SK-N-DZ (cell line): ENCODE measurements around the gene AMDHD1. TPM values are rescaled to one million over a fixed set of nuclear protein-coding genes. Genes with fewer than 3 reads are reported as not detected.

Experiments
- DNase-seq: peaks from one replicate; pipeline ENCODE4 v3.0.0-alpha.2; 2015; ENCODE audit warnings: low spot score
- polyA plus RNA-seq, 2 experiments: library from polyadenylated mRNA; depleted of rRNA; stranded (reverse); fragments of >200 nt; gene quantifications; 2 replicates each; pipeline ENCODE4 v1.2.3, GENCODE V29; 2014

The AMDHD1 gene
- polyA plus RNA-seq (2014; cell fraction: cytosol; rRNA removed) = 0.26 and 0.48 TPM in 2 replicates
- polyA plus RNA-seq (2014; cell fraction: nucleus; rRNA removed) = not detected in 2 replicates

- peak; percentile 60 for DNase-seq
Measured at GRCh38 chr12:95943330-95943842, at the start of gene AMDHD1. AMDHD1 (plus strand) TSS chr12:95943331; CDS start chr12:95943399, 68 bp downstream.

- DNase-seq = no peak
Measured at GRCh38 chr12:95896846-95897245, 46.3 kb upstream of the AMDHD1 start.

GRCh38 chr12:95898081-95898480 lies 45.0 kb upstream of the AMDHD1 start:
- DNase-seq = no peak

- DNase-seq = no peak
Measured at GRCh38 chr12:95908573-95908972, 34.6 kb upstream of the AMDHD1 start.

- DNase-seq = no peak
Measured at GRCh38 chr12:95909871-95910270, 33.3 kb upstream of the AMDHD1 start.

GRCh38 chr12:95918194-95918993 lies 24.7 kb upstream of the AMDHD1 start:
- DNase-seq = peak; percentile 43

- DNase-seq = no peak
Measured at GRCh38 chr12:95919110-95919509, 24.0 kb upstream of the AMDHD1 start.

GRCh38 chr12:95922231-95922630 lies 20.9 kb upstream of the AMDHD1 start:
- DNase-seq = no peak

- DNase-seq = no peak
Measured at GRCh38 chr12:95940514-95940913, 2.6 kb upstream of the AMDHD1 start.

- DNase-seq = peak; percentile 38
Measured at GRCh38 chr12:95942101-95942523, 1.0 kb upstream of the AMDHD1 start.

- peak; percentile 79 for DNase-seq
Measured at GRCh38 chr12:95942524-95943329, 404 bp upstream of the AMDHD1 start, which contains the start of gene CCDC38. CCDC38 (minus strand) TSS chr12:95942614; CDS start chr12:95936509, 6,105 bp downstream.

- no peak for DNase-seq
Measured at GRCh38 chr12:95944108-95944704, 1.1 kb downstream of the AMDHD1 start.

GRCh38 chr12:95949477-95950206 lies 6.5 kb downstream of the AMDHD1 start:
- DNase-seq = no peak

- no peak for DNase-seq
Measured at GRCh38 chr12:95951515-95951914, 8.4 kb downstream of the AMDHD1 start.

GRCh38 chr12:95953000-95953399 lies 9.9 kb downstream of the AMDHD1 start:
- no peak for DNase-seq

GRCh38 chr12:95955549-95956159 lies 12.5 kb downstream of the AMDHD1 start:
- DNase-seq = no peak

- DNase-seq = no peak
Measured at GRCh38 chr12:95956557-95957145, 13.5 kb downstream of the AMDHD1 start.

GRCh38 chr12:95959107-95959506 lies 16.0 kb downstream of the AMDHD1 start:
- no peak for DNase-seq

- no peak for DNase-seq
Measured at GRCh38 chr12:95960241-95960640, 17.1 kb downstream of the AMDHD1 start.

- DNase-seq = no peak
Measured at GRCh38 chr12:95962222-95962621, 19.1 kb downstream of the AMDHD1 start.
